GM19395 (cell line): ENCODE measurements around the gene SKI.
A peak's percentile ranks its signal among the peaks of the same experiment; 100 is the strongest.

ENCODE experiments used
- ATAC-seq: cut with Tn5 transposase; IDR thresholded peaks from one replicate; pipeline ENCODE4 v1.9.1; 2021; ENCODE audit warnings: mild to moderate bottlenecking, moderate library complexity; ENCODE audit not compliant: unreplicated experiment

Gene SKI

DNA sequence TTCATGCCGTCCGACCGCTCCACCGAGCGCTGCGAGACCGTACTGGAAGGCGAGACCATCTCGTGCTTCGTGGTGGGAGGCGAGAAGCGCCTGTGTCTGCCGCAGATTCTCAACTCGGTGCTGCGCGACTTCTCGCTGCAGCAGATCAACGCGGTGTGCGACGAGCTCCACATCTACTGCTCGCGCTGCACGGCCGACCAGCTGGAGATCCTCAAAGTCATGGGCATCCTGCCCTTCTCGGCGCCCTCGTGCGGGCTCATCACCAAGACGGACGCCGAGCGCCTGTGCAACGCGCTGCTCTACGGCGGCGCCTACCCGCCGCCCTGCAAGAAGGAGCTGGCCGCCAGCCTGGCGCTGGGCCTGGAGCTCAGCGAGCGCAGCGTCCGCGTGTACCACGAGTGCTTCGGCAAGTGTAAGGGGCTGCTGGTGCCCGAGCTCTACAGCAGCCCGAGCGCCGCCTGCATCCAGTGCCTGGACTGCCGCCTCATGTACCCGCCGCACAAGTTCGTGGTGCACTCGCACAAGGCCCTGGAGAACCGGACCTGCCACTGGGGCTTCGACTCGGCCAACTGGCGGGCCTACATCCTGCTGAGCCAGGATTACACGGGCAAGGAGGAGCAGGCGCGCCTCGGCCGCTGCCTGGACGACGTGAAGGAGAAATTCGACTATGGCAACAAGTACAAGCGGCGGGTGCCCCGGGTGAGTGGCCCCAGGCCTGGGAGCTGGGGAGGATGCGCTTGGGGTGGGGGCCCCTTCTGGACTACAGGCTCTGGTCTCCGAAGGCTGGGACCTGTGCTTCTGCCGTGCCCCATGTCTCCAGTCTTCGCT, 1.1 kb downstream of the SKI start:
- peak; percentile 19 for ATAC-seq

GRCh38 chr1:2229911-2230731, 2.0 kb downstream of the SKI start:
- ATAC-seq, result no peak

- ATAC-seq, result no peak
Observed at GRCh38 chr1:2230781-2231531, 2.8 kb downstream of the SKI start.

GRCh38 chr1:2231532-2232254, 3.6 kb downstream of the SKI start:
- no peak for ATAC-seq

- ATAC-seq, result no peak
Observed at GRCh38 chr1:2232255-2232915, 4.3 kb downstream of the SKI start.

DNA sequence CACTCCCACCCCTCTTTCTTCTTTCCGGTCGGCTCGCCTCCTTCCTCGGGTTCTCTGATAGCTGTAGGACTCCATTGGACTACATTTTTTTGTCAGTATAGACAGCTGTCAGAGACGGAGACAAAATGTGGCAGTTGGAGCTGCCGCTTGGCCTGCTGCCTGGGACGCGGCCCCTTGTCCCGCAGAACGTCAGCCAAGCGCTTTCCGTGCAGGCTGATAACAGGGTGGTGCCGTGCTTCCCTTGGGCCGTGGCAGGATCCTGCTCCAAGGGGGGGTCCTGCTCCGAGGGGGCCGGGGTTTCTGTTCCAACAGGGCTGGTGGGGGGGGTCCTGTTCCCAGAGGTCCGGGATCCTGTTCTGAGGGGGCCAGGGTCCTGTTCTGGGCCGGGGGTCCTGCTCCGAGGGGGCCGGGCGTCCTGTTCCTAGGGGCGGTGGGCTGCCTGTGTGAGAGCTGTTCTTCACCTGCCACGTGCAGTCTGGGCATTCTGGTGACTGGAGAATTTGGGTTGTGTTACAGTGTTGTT, 4.9 kb downstream of the SKI start:
- ATAC-seq, result no peak

DNA sequence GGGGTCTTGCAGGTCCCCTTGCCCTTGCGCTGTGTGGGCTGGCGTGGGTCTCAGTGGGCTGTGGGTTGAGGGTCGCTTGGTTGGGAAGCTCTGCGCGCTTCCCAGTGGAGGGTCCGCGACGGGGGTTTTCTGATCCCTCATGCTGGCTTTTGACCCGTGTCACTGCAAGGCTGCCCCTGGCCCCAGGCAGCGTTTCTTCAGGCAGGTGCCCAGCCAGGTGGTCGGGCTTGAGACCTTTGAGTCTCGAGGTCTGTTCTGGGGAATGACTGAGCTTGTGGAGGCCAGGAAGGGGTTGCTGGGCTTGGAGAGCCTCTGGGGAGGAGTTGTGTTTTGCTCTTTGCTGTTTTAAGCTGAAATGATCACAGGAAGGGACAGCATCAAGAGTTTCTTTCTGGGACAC, 5.3 kb downstream of the SKI start:
- no peak for ATAC-seq

DNA sequence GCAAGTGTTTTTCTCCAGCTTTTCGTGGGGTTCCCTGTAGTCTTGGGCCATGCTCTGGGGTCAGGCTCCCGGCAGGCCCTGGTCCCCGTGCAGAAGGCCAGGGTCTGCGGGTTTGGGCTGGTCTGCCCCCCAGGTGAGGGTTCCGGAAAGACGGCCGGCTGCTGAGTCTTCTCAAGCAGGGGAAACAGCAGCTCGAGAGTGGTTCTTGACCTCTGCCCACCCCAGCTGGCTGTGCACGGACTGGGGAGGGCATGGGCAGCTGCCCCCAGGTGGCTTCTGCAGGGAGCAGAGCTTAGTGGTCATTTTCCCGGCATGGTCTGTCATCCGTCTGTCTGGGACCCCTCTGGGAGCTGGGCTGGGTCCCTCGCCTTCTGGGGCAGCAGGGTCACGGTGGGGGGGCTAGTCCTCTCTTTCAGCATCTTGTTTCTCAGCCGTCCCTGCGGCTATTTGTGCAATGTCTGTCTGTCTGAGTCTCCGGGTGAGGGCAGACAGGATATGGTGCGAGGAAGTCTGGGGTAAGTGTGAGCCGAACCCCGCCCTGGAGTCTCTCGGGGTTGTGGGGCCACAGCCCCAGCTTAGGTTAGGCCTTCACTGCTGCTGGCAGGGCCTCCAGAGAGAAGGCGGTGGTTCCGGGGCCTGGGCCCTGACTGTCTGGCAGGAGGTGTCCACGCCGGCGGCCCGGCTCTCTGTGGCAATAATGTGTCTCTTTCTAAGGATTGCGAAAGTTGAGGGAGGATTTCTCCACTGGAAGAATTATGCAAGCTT, 6.1 kb downstream of the SKI start:
- no peak for ATAC-seq

DNA sequence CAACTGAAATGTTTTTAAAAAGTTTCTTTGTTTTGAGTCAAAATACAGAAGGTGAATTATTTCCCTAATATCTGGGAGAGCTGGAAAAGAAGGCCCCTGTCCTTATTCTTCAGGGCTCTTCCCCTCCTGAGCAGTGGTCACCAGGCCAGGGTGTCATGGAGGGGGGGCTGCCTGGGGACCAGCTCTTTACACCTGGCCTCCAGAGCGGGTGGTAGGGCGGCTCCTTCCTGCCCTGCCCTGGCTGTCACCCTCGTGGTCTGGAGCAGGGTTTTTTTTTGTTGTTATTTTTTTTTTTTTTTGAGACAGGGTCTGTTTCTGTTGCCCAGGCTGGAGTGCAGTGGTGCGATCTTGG, 6.6 kb downstream of the SKI start:
- ATAC-seq, result no peak

GRCh38 chr1:2235300-2235998, 7.3 kb downstream of the SKI start:
- ATAC-seq, result no peak

- ATAC-seq, result no peak
Observed at GRCh38 chr1:2236695-2237677, 8.9 kb downstream of the SKI start.

- no peak for ATAC-seq
Observed at GRCh38 chr1:2237773-2238172, 9.7 kb downstream of the SKI start.

GRCh38 chr1:2238361-2239012, 10.4 kb downstream of the SKI start:
- ATAC-seq, result no peak

DNA sequence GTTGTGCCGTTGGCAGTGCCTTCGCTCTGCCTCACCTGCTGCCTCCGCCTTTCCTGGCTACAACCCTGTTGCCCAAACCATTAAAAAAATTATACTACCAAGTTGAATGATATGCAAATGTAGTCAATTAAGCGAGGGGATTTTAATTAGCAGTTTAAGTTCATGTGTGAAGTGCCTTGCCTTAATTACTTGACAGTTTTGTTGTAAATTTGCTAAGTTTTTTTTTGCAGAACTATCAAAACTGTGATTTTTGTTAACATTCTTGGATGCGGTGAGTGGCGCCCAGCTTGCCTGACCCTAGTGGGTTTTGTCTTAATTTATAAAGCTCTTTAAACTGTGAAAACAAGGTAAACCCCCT, 10.9 kb downstream of the SKI start:
- ATAC-seq, result no peak

DNA sequence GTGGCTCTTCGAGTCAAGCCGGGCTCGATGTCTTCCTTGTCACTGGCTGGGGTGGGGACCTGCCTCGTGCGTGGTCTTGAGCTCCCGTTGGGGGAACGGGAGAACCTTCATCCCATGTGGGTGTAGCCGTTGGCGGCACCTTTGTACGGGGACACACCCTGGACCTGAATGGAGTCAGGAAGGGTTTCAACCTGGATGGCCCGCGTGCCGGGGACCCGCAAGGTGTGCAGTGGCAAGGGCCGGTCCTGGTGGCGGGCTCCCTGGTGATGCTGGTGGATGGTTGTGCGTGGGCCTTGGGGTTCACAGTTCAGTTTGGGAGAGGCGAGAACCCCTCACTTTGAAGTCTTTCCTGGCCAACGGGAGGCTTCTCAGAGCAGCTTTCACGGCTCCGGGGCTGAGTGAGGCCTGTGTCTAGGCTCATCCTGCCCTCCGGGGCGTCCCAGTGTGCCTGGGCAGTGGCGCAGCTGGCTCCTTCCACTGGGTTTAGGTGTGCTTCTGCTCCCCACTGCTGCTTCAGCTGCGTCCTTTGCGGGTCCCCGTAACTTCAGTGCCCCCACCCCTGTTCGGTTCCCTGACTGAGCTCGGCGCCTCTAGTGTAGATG, 11.4 kb downstream of the SKI start:
- no peak for ATAC-seq

- no peak for ATAC-seq
Observed at GRCh38 chr1:2240270-2241156, 12.4 kb downstream of the SKI start.
